HPDE6-E6E7 (cell line): ENCODE measurements around the gene EML4.

Experiments
- DNase-seq: peaks from one replicate; pipeline ENCODE4 v3.0.0; 2011; ENCODE audit warnings: missing footprints; ENCODE audit errors: extremely low spot score

The EML4 gene

GRCh38 chr2:42382144-42382543, 213.0 kb downstream of the EML4 start:
- DNase-seq = no peak
